ENCODE results near the gene ASIC4.

DNA sequence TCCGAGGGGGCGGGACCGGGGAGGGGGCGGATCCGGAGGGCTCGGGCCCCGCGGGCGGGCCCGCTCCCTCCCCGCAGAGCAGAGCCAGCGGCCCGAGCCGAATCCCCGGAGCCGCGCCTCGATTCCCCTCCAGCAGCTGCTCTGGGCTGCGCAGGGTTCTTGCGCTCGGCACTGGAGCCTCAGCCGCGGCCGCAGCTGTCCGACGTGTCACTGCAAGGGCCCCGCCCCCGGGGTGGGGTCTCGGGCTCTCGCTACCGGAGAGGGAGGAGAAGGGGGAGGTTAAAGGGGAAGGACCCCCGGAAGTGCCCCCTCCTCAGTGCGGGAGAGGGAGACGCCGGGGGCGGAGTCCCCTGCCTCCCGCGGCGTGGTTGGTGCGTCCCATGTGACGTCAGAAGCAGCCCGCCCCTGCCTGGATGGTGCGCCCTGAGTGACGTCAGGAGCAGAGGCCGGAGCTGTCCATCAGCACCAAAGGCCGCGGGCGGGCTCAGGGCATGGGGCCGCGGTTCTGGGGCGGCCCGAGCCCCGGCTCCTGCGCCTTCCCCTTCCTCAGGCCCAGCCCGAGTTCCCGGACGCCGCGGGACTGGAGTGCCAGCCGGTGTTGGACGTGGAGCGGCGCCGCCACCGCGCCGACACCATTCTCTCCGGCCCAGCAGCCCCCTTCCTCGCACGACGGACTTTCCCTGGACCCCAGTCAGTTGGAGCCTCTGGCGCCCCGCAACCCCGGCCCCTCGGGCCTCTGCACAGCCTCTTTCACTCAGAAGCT lies 29.5 kb downstream of the ASIC4 start, which contains the start of the genes CHPF and TMEM198:
- TF ChIP-seq, protein P1, sequence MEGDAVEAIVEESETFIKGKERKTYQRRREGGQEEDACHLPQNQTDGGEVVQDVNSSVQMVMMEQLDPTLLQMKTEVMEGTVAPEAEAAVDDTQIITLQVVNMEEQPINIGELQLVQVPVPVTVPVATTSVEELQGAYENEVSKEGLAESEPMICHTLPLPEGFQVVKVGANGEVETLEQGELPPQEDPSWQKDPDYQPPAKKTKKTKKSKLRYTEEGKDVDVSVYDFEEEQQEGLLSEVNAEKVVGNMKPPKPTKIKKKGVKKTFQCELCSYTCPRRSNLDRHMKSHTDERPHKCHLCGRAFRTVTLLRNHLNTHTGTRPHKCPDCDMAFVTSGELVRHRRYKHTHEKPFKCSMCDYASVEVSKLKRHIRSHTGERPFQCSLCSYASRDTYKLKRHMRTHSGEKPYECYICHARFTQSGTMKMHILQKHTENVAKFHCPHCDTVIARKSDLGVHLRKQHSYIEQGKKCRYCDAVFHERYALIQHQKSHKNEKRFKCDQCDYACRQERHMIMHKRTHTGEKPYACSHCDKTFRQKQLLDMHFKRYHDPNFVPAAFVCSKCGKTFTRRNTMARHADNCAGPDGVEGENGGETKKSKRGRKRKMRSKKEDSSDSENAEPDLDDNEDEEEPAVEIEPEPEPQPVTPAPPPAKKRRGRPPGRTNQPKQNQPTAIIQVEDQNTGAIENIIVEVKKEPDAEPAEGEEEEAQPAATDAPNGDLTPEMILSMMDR (IDR thresholded peaks at IDR 0.05): no peak
- TF ChIP-seq POLR2AphosphoS5 (IDR thresholded peaks at IDR 0.05; ENCODE audit: low read depth, low read length): no peak
- TF ChIP-seq, protein P2, sequence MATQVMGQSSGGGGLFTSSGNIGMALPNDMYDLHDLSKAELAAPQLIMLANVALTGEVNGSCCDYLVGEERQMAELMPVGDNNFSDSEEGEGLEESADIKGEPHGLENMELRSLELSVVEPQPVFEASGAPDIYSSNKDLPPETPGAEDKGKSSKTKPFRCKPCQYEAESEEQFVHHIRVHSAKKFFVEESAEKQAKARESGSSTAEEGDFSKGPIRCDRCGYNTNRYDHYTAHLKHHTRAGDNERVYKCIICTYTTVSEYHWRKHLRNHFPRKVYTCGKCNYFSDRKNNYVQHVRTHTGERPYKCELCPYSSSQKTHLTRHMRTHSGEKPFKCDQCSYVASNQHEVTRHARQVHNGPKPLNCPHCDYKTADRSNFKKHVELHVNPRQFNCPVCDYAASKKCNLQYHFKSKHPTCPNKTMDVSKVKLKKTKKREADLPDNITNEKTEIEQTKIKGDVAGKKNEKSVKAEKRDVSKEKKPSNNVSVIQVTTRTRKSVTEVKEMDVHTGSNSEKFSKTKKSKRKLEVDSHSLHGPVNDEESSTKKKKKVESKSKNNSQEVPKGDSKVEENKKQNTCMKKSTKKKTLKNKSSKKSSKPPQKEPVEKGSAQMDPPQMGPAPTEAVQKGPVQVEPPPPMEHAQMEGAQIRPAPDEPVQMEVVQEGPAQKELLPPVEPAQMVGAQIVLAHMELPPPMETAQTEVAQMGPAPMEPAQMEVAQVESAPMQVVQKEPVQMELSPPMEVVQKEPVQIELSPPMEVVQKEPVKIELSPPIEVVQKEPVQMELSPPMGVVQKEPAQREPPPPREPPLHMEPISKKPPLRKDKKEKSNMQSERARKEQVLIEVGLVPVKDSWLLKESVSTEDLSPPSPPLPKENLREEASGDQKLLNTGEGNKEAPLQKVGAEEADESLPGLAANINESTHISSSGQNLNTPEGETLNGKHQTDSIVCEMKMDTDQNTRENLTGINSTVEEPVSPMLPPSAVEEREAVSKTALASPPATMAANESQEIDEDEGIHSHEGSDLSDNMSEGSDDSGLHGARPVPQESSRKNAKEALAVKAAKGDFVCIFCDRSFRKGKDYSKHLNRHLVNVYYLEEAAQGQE (IDR thresholded peaks at IDR 0.05; ENCODE audit: insufficient read depth in 1 of 2, low read depth in 2 of 2, low read length in 1 of 2): peak; percentile 96 to 99
